PFSK-1 (cell line): ENCODE measurements around the gene COL6A3.

ENCODE experiments used
- FOXP2 ChIP-seq: optimal IDR thresholded peaks from 2 replicates; pipeline ENCODE3; 2011; ENCODE audit warnings: borderline replicate concordance, control low read depth, inconsistent platforms; ENCODE audit not compliant: insufficient read depth; ENCODE audit errors: extremely low read length, extremely low read depth
- POLR2AphosphoS5 ChIP-seq: IDR thresholded peaks from 2 replicates; pipeline ENCODE4 v1.6.1; 2012; ENCODE audit warnings: low read depth, mild to moderate bottlenecking, control low read depth, low read length, moderate library complexity
- SIN3A ChIP-seq: IDR thresholded peaks from 2 replicates; pipeline ENCODE4 v1.6.1; 2012; ENCODE audit warnings: mild to moderate bottlenecking, low read length, moderate library complexity, borderline replicate concordance; ENCODE audit not compliant: insufficient read depth
- TAF1 ChIP-seq: IDR thresholded peaks from 2 replicates; pipeline ENCODE4 v1.6.1; 2012; ENCODE audit warnings: low read length, control low read depth, borderline replicate concordance; ENCODE audit not compliant: insufficient read depth
- TF ChIP-seq, protein P1 (sequence below), 2 experiments: IDR thresholded peaks; 2 replicates each; pipeline versions ENCODE4 v1.6.1 to v1.8.0; 2011 to 2012; ENCODE audit warnings: low read depth in 2 of 2, low read length in 2 of 2, control low read depth in 1 of 2, inconsistent platforms in 1 of 2, mild to moderate bottlenecking in 1 of 2, moderate library complexity in 1 of 2; ENCODE audit not compliant: insufficient read depth in 1 of 2

DNA sequence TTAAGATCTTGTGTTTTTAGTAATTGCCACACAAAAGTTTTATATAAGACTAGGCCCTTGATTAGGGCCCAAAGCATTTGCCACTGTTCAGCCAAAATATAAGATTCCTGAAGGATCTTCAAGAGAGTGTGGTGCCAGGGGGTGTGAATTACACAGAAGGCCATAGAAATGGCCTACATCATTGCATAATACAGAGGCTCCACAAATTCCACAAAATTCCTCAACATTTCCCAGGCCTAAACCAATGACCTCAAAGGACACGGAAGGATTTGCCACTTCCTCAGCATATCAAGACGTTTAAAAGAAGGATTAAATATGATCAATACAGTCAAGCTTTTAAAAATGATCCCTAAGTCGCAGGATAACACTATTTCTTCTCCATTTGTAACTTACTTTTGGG is 24.1 kb downstream of the COL6A3 start:
- TF ChIP-seq, protein P1, sequence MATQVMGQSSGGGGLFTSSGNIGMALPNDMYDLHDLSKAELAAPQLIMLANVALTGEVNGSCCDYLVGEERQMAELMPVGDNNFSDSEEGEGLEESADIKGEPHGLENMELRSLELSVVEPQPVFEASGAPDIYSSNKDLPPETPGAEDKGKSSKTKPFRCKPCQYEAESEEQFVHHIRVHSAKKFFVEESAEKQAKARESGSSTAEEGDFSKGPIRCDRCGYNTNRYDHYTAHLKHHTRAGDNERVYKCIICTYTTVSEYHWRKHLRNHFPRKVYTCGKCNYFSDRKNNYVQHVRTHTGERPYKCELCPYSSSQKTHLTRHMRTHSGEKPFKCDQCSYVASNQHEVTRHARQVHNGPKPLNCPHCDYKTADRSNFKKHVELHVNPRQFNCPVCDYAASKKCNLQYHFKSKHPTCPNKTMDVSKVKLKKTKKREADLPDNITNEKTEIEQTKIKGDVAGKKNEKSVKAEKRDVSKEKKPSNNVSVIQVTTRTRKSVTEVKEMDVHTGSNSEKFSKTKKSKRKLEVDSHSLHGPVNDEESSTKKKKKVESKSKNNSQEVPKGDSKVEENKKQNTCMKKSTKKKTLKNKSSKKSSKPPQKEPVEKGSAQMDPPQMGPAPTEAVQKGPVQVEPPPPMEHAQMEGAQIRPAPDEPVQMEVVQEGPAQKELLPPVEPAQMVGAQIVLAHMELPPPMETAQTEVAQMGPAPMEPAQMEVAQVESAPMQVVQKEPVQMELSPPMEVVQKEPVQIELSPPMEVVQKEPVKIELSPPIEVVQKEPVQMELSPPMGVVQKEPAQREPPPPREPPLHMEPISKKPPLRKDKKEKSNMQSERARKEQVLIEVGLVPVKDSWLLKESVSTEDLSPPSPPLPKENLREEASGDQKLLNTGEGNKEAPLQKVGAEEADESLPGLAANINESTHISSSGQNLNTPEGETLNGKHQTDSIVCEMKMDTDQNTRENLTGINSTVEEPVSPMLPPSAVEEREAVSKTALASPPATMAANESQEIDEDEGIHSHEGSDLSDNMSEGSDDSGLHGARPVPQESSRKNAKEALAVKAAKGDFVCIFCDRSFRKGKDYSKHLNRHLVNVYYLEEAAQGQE (IDR thresholded peaks at IDR 0.05; ENCODE audit: insufficient read depth in 1 of 2, low read depth in 2 of 2, low read length in 2 of 2) = no peak
- TF ChIP-seq POLR2AphosphoS5 (no peak), TAF1 (no peak), SIN3A (no peak), FOXP2 (no peak)
